PC-3 (cell line): Measurements from ENCODE around the gene FOXP1. TPM values are rescaled to one million over a fixed set of nuclear protein-coding genes. Genes with fewer than 3 reads are reported as not detected.

Source experiments
- ATAC-seq: fragments of 200-7000 bp; cut with Tn5 transposase; 2 replicates; pipeline ENCODE4 v1.9.1; 2020; ENCODE audit warnings: mild to moderate bottlenecking, moderate library complexity
- BruUV-seq: library from RNA; stranded (reverse); fragments of 400-500 nt; replicated peaks from 2 replicates; lab custom pipeline; 2021; lab: Mats Ljungman, UMichigan
- CTCF ChIA-PET: fragments of 300-600 bp; sonication (Branson Sonifier 250); formaldehyde crosslinking; loops from one replicate; lab custom pipeline; 2022; ENCODE audit warnings: antibody characterized with exemption; lab: Charles Lee
- POLR2A ChIA-PET: fragments of 300-600 bp; sonication (Branson Sonifier 250); formaldehyde crosslinking; loops from one replicate; lab custom pipeline; 2022; ENCODE audit warnings: antibody characterized with exemption; ENCODE audit not compliant: unreplicated experiment; lab: Charles Lee
- DNase-seq: peaks from one replicate; pipeline ENCODE4 v3.0.0-alpha.2; 2015
- H2AFZ ChIP-seq: fragments of 300-600 bp; sonication (generic); 2 replicates; pipeline ENCODE4 v1.6.0; 2016; ENCODE audit warnings: antibody characterized with exemption, low read length
- H3F3A ChIP-seq: fragments of 300-600 bp; sonication (generic); one replicate; pipeline ENCODE4 v1.6.0; 2017; ENCODE audit warnings: antibody characterized with exemption, low read length, control low read depth, mild to moderate bottlenecking; ENCODE audit not compliant: unreplicated experiment
- H3K27ac ChIP-seq: fragments of 300-600 bp; sonication (generic); 2 replicates; pipeline ENCODE4 v1.5.1; 2016; ENCODE audit warnings: mild to moderate bottlenecking, low read length
- H3K27me3 ChIP-seq: fragments of 300-600 bp; sonication (generic); 2 replicates; pipeline ENCODE4 v1.6.1; 2016; ENCODE audit warnings: low read length, mixed read lengths
- H3K36me3 ChIP-seq: fragments of 300-600 bp; sonication (generic); 2 replicates; pipeline ENCODE4 v1.6.1; 2016; ENCODE audit warnings: low read depth, mixed run types, low read length, mixed read lengths
- H3K4me1 ChIP-seq: fragments of 300-600 bp; sonication (generic); 2 replicates; pipeline ENCODE4 v1.5.1; 2016; ENCODE audit warnings: low read length; ENCODE audit not compliant: insufficient read depth
- H3K4me2 ChIP-seq: fragments of 300-600 bp; sonication (generic); 2 replicates; pipeline ENCODE4 v1.6.0; 2016; ENCODE audit warnings: low read length
- H3K4me3 ChIP-seq: fragments of 300-600 bp; sonication (generic); 2 replicates; pipeline ENCODE4 v1.5.1; 2016; ENCODE audit warnings: mild to moderate bottlenecking, low read length, mixed read lengths
- H3K79me2 ChIP-seq: fragments of 300-600 bp; sonication (generic); 2 replicates; pipeline ENCODE4 v1.6.1; 2017; ENCODE audit warnings: low read length, mixed read lengths
- H3K9ac ChIP-seq: fragments of 300-600 bp; sonication (generic); 2 replicates; pipeline ENCODE4 v1.6.0; 2016; ENCODE audit warnings: mild to moderate bottlenecking, low read length
- H3K9me2 ChIP-seq: fragments of 300-600 bp; sonication (generic); replicated peaks from 2 replicates; pipeline ENCODE4 v1.6.1; 2016; ENCODE audit warnings: mixed run types, low read length, mixed read lengths
- H3K9me3 ChIP-seq: fragments of 300-600 bp; sonication (generic); 2 replicates; pipeline ENCODE4 v1.6.1; 2016; ENCODE audit warnings: low read length, mixed read lengths
- H4K20me1 ChIP-seq: fragments of 300-600 bp; sonication (generic); 2 replicates; pipeline ENCODE4 v1.6.1; 2016; ENCODE audit warnings: low read length, mixed read lengths
- CTCF ChIP-seq: fragments of 300-600 bp; sonication (generic); conservative IDR thresholded peaks from 2 replicates; pipeline ENCODE4 v1.5.1; 2017; ENCODE audit warnings: antibody characterized with exemption, low read depth, mild to moderate bottlenecking, low read length
- EZH2 ChIP-seq: fragments of 300-600 bp; sonication (generic); IDR thresholded peaks from one replicate; pipeline ENCODE4 v1.6.1; 2017; ENCODE audit warnings: antibody characterized with exemption, mild to moderate bottlenecking, low read length; ENCODE audit not compliant: unreplicated experiment
- EZH2phosphoT487 ChIP-seq: fragments of 300-600 bp; sonication (generic); IDR thresholded peaks from 2 replicates; pipeline ENCODE4 v1.6.1; 2018; ENCODE audit warnings: mild to moderate bottlenecking, antibody characterized with exemption, low read length, borderline replicate concordance
- intact Hi-C: fragments of 100-400 bp; cut with micrococcal nuclease; formaldehyde crosslinking; loops from 2 replicates; pipeline ENCODE4 v1.9.0; 2023
- total RNA-seq: library from RNA; depleted of rRNA; stranded (reverse); fragments of >200 nt; gene quantifications from 2 replicates; pipeline ENCODE4 v1.2.3, GENCODE V29; 2014

The FOXP1 gene
- total RNA-seq, 1 experiment from 2014 or later = 35.3 TPM

- no TSS peak for BruUV-seq
- Histone ChIP-seq H3K4me3 (no peak overlapping the region), H4K20me1 (no peaks in the 10 kb centered on the region), H2AFZ (no peak overlapping the region), H3K9me3 (no peaks in the 10 kb centered on the region), H3K79me2 (no peaks in the 10 kb centered on the region), H3K9ac (no peak overlapping the region), H3K4me2 (no peak overlapping the region), H3K9me2 (no peaks in the 10 kb centered on the region), H3K4me1 (peaks cover 53% of the 10 kb centered on the region), H3K27me3 (no peaks in the 10 kb centered on the region), H3K27ac (no peak overlapping the region), H3K36me3 (no peaks in the 10 kb centered on the region), H3F3A (no peaks in the 10 kb centered on the region)
- ATAC-seq = no peak
- DNase-seq = no peak
- CTCF ChIA-PET = no interaction called here
- no peak for TF ChIP-seq CTCF
- TF ChIP-seq EZH2 = no peak
- TF ChIP-seq EZH2phosphoT487 = no peak
- intact Hi-C loops = no loop called here
- POLR2A ChIA-PET = interaction anchor here (0.6 kb wide), 1 partner anchor 77 kb away, joined by 13 read pairs; no protein-coding TSS in a partner anchor
Measured at GRCh38 chr3:71458895-71459294, 124.6 kb downstream of the FOXP1 start.

- CTCF ChIA-PET = no interaction called here
- Histone ChIP-seq H3K9me3 (no peaks in the 10 kb centered on the region), H3K27me3 (no peaks in the 10 kb centered on the region), H3K9ac (no peak overlapping the region), H3K36me3 (no peaks in the 10 kb centered on the region), H3K4me1 (peaks cover 54% of the 10 kb centered on the region), H4K20me1 (no peaks in the 10 kb centered on the region), H2AFZ (no peak overlapping the region), H3K27ac (no peak overlapping the region), H3F3A (no peaks in the 10 kb centered on the region), H3K79me2 (no peaks in the 10 kb centered on the region), H3K4me3 (no peak overlapping the region), H3K4me2 (no peak overlapping the region), H3K9me2 (no peaks in the 10 kb centered on the region)
- no TSS peak for BruUV-seq
- ATAC-seq = no peak
- POLR2A ChIA-PET = no interaction called here
- intact Hi-C loops = no loop called here
- TF ChIP-seq EZH2phosphoT487 = no peak
- no peak for TF ChIP-seq CTCF
- TF ChIP-seq EZH2 = no peak
- no peak for DNase-seq
Measured at GRCh38 chr3:71456826-71457225, 126.7 kb downstream of the FOXP1 start.

- POLR2A ChIA-PET = no interaction called here
- Histone ChIP-seq H3K27ac (no peak overlapping the region), H3F3A (no peaks in the 10 kb centered on the region), H3K9me3 (no peaks in the 10 kb centered on the region), H3K79me2 (no peaks in the 10 kb centered on the region), H3K36me3 (no peaks in the 10 kb centered on the region), H2AFZ (no peak overlapping the region), H3K4me2 (0 out of 2 replicates have a peak overlapping the region, but pooled peaks have one; percentile 10), H3K9ac (no peak overlapping the region), H3K4me1 (peaks cover 47% of the 10 kb centered on the region), H4K20me1 (no peaks in the 10 kb centered on the region), H3K27me3 (no peaks in the 10 kb centered on the region), H3K4me3 (no peak overlapping the region), H3K9me2 (no peaks in the 10 kb centered on the region)
- no peak for DNase-seq
- BruUV-seq = no TSS peak
- ATAC-seq = no peak
- TF ChIP-seq CTCF = no peak
- TF ChIP-seq EZH2 = no peak
- no peak for TF ChIP-seq EZH2phosphoT487
- CTCF ChIA-PET = no interaction called here
- intact Hi-C loops = no loop called here
Measured at GRCh38 chr3:71456156-71456555, 127.4 kb downstream of the FOXP1 start.
